GM21717 (cell line): ENCODE measurements around the gene RCOR2.

Experiments
- ATAC-seq: cut with Tn5 transposase; IDR thresholded peaks from one replicate; pipeline ENCODE4 v1.9.1; 2021; ENCODE audit warnings: mild to moderate bottlenecking, moderate library complexity; ENCODE audit not compliant: unreplicated experiment

RCOR2 gene

DNA sequence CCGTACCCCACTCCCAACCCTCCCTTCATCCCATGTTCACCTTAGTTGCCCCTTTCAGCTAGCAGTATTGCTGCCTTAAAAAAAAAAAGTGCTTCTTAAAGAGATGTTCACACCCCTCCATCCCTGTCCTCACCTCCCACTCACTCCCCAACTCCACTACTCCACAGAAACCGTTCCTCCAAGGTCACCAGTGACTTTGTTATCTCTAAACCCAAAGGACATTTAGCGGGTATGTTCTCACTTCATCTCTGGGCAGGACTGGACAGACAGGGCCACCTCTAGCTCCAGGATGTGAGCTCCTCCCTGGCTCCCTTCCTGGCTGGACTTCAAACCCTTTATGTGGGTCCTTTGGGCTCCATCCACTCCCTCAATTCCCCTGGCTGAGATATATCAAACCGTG is 6.4 kb upstream of the RCOR2 start:
- no peak for ATAC-seq

DNA sequence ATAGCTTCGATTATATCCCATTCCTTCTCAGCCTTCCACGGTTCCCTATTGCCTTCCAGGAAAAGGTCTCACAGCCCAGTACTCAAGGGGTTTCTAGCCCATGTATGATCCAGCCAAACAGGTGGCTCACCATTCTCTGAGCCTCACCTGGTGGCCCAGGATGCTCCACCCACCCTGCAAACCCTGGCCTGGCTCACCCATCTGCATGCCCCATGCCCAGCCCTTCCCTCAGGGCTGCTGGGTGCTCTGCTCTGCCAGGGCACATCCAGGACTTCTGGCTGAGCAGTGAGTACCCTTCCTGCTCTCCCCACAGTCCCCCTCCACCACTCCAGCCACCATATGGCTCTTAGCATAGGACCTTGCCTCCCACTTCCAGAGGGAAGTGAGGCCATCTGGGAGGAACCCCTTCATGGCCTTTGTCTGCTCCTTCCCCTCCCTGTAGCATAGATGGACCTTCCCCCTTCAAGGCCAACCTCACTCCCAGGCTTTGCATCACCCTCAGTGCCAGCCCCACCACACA is 5.8 kb upstream of the RCOR2 start:
- ATAC-seq: no peak

DNA sequence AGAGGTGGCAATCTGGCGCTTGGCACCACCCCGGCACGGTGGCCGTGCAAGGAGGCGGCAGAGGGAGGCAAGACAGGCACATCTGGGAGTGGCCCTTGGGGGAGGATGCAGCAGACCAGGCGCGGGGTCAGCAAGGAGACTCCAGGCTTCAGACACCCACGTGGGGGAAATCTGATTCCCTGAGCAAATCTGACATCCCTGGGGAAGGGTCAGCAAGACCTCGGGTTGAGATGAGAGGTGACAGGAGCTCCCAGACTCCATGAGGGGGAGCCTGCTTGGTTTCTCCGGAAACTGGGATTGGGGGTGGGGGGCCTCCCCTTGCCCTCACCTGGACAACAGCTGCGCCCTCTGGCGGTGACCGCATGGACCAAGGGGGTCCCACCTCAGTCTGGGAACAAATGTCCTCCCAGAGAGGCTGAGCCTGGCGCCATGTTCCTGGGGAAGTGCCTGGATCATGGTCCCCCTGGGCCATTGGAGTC is 4.0 kb upstream of the RCOR2 start:
- no peak for ATAC-seq

DNA sequence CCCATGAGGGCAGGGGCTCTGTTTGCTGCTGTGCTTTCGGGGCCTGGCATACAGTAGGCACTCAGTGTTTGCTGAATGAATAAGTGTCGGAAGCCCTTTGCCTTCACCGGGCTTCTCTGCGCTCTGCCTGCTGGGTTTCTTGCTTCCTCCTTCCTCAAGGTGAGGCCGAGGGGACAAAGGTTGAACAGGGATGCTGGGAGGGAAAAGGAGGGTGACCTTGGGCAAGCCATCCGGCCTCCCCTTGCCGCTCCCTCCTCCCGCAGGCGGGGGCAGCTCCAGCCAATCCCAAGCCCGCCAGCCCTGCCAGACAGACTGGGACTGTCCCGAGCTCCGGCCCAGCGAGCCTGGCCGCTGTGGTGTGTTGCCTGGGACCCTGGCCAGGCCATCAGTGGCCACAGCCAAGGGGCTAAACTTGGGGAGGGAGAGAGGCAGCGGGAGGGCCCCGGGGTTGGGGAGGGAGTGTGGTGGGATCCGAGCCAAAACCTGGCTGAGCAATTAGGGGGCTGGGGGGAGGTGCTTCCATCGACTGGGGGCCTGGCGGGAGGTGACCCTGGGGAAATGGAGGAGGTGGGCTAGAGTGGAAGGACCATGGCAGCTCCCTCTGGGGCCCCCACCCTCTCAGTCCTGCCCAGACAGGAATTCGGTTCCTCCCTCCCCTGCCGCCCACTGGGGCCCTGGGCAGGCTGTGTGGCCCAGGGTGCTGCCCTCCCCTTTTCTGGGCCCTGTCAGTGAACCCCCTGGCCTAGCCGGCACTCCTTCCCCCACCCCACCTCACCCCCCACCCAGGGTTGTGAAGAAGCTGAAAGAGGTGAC is 3.4 kb upstream of the RCOR2 start:
- no peak for ATAC-seq

DNA sequence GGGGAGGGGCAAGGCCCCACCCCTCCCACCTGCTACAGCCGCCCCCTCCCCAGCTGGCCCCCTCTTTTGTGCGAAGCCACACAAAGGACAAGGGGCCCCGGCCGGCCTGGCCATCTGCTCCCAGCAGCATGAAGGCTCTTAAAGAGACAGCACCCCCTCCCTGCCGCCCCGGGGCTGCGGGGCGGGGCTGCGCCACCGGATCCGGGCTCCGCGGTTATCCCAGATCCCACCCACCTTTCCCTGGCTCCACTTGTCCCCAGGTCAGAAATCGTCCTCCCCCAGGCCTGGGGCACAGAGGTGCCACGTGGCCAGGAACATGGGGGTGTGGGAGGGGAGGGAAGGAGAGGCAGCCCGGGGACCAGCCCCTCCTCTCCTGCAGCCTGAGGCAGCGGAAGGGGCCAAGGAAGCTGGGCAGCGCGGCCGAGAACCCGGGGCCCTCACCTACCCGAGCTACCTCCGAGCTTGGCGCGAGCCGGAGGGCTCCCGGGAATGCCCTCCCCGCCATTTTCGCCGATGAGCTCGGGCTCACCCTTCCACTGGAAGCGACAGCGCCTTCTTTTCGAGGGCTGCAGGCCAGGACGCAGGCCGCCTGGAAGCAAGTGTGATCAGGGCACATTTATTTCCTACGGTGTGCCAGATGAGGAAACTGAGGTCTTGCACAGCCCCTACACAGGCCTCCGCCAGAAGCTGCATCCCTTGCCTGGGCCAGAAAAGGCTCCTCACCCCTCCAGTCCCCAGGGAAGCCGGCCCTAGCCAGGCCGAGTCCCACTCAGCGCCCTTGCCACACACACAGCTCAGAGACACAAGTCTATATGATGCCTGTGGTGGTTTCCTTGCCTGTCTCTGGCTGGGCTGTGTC is 2.5 kb upstream of the RCOR2 start:
- no peak for ATAC-seq

DNA sequence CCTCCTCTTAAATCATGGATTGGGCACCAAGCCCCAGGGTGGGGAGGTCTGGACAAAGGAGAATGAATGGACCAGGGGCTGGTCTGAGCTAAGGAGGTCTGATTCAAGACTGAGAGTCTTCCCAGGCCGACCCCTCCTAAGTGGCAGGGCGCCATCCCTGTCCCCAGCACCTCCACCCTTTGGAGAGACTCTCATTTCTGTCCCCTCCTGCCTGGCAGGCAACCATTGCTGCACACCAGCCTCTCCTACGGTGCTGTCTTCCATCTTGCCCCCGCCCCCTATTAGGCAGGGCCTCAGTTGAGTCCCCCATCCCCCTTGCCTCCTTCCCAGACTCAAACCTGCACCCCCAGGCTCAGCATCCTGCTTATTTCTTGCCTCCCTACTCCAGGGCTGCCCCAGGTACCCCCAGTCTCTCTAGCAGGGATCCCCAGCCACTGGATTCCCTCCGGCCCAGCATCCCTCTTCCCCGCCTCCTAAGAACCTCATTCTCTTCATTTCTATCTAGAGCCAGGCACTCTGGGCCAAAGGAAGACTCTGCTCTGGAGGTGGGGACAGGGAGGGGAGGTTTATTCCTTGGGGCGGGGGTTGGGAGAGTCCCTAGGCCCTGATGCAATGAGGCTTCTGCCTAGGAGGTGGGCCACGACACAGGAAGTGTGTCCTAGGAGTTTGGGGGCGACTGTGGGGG is 1.7 kb upstream of the RCOR2 start:
- no peak for ATAC-seq

DNA sequence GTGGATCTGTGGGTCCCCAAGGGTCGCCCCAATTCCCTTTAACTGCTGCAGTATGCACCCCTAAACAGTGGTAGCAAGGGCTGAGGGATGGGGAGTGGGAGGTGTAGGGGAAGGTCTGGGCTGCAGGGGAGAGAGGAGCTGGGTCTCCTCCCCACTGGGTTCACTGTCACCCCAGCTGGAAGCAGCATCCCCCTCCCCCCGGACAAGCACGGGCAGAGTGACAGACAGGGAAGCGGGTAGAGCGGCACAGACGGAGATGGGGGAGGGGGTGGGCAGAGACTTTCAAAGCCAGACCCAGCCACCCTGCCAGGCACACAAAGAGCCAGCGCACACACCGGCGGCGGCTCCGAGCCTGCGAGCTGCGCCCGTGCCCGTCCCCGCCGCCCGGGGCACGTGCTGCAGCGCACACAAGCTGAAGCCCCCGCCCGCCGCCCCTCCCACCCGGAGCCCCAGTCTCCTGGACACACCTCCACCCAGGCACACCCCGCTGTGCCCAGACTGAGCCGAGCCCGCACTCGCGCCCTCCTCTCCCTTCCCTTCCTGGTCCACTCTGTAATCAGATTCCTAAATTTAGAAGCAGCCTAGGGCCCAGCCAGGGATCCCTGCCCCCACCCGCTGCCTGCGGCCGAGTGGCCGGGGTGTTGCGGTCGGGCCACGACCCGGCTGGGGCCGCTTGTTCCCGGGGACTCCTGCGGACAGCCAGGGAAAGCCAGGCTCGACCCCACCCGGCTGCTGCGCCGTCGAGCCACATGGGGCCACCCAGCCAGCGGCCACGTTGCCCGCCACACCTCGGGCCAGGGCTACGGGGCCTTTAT is 935 bp upstream of the RCOR2 start:
- ATAC-seq: no peak

DNA sequence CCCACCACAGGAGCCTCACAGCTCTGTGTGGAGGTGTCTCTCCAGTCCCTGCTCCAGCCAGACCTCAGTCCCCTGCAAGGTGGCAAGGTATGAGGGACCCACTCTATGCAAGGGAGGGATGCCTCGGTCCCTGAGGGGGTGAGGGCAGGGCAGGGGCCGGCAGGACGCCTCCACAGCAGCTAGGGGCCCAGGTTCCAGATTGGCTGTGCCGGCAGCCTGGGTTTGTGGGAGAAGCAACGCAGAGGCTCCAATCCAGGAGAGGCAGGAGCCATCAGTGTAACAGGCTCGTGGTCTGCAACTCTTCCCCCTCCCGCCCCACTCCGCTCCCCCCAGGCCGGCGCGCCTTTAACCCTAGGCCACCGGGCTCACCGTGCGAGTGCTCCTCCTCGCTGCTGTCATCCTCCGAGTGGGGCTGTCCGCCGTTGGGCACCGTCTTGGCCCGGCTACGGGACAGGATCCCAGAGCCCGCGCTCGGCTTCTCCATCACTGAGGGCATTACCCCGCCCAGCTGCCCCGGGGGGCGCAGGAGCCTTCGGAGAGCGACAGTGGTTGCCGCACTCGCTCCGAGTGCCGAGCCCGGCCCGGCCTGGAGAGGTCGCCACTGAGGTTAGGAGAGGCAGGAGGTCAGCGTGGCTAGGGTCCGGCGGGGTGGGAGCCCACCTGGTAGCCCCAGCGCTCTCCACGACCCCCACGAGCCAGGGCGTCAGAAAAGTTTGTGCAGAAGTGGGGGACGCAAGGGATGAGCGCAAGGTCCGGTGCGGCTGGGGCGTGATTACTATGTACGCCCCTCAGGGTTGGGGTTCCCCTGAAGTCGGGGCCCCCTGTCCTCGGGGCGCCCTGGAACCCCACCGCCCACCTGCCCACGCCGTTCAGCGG is 765 bp downstream of the RCOR2 start:
- no peak for ATAC-seq

DNA sequence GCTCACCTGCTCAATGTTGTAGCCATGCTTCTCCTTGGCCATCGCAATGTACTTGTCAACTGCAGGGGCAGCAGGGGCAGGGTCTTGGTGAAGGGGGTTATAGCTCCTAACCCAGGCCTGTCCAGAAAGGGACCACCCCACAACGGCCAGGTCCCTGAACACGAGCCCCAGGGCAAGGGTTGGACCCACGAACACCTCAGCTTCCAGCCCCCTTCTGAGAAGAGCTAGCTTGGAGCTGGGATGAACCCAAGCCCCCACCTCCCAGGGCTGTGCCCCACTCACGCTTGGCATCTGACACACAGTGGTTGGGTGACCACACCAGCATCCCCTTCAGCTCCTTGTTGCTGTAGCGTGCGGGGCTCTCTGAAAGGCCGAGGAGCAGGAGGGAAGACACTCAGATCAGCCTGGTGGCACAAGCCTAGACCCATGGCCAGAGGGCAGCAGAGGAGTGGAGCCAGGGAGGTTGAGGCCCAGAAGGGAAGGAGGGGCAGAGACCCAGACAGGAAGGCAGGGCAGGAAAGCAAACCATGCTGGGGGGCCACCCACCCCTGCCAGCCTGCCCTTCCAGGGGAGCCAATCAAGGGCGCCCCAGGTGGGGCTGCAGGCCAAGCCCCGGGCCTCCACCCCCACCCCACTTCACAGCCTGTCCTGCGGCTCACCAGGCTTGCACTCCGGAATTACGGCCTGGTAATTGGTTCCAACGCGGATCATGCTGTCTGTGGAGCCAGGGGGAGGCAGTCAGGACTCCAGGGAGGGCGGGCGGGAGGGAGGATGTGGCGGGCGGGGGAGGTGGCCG is 1.9 kb downstream of the RCOR2 start:
- ATAC-seq: no peak

DNA sequence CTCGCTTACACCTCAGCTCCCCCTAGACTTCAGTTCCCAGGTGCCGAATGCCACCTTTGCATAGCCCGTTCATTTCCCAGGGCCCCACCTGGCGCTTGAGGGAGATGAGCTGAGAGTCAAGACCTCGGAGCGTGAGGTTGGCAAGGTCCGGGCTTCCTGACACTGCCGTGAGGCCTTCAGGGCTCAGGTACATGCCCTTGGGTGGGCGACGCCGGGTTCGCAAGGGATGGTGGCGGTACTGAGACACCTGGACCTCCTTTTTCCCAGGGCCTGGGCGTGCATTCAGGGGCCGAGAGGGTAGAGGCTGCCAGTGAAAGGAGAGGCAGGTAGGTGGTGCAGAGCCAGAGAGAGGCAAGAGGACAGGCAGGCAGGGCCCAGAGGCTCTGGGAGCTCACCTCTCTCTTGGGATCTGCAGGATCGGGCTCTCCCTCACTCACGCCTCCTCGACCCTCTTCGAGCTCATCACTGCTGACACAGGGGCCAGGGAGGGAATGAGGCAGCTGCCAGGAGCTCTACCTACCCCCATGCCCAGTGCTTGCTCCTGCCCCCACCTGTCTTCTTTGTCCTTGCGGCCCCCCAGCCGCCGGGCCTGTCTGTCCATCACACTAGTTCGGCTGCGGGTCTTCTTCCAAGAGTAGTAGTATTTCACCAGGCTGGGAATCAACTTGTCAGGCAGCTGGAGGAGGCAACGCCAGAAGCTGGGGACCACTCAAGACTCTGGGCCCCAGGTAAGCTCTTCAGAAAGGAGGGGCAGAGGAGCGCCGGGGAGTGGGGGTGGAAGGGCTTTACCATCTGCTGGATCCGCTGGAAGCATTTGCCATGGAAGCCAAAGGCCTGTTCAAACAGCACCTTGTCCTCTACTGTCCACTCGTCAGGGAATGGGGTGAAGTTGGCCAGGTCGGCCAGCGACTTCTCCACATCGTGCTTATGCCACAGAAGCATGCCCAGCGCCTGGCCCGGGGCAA is 2.8 kb downstream of the RCOR2 start:
- ATAC-seq: no peak

DNA sequence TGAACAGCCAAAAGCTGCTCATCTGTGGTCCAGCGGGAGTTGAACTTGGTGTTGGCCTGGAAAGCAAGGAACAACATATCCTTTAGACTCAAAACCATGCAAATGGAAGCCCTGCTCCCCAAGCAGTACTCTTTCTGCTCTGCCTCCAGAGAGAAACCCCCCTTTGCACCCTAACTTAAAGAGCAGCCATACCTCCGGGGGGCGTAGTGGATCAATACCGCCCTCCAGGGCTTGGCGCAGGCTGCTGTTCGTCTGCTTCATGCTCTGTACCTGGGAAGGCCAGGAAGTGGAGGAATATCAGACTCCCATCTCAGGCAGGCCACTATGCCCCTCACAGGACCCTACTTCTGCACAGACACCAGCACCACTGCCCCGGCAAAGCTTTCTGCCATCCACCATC is 4.3 kb downstream of the RCOR2 start:
- ATAC-seq: no peak

DNA sequence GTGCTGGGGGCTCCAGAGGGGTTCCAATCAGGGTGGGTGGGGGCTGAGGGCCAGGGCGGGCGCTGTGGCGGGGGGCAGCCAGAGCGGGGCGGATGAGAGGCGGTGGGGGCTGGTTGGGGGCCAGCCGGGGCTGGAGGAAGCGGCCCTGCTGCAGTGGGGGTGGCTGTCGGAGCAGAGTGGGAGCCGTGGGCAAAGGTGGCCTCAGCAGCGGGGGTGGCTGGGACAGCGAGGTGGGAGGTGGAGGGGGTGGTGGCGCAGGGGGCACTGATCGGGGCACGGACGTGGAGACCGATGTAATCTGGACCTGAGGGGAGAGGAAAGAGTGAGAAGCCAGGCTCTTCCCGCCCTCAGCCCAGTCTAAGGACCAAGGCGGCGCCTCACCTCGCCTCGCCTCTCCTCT is 5.1 kb downstream of the RCOR2 start:
- ATAC-seq: no peak

DNA sequence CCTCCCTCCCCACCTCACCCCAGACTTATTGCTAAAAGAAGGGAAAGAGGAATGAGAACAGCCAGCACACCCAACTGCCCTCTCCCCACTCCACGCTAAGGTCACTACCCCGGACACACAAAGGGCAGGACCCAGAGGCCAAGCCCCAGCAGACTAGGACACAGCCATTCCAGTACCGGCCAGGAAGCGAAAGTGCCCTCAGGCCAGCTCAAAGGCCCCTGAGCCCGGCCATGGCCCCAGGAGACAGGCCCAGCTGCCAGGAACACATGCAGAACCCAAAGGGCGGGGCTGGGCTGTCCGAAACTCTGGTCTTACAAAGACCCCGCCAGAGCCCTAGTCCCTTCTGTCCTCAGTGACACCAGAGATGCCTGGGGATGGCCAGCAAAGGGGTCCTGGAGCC is 5.5 kb downstream of the RCOR2 start:
- ATAC-seq: no peak

DNA sequence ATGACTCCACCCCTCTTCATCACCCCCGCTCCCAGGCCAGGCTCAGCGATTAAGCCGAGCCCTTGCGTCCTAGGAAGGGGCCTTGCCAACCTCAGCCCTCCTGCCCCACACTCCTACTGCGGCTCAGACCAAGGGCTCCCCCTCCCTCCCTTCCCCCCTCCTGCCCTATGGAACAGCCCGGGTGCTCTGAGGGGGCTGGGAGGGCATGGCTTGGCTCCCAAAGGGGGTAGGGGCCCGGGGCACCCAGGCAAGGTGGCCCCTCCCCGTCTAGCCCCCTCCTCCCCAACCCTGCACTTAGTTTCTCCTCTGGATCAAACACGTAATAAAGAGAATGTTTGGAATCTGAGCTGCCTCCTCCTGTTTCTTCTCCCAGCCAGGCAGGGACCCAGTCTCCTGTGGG is 6.3 kb downstream of the RCOR2 start:
- ATAC-seq: no peak

DNA sequence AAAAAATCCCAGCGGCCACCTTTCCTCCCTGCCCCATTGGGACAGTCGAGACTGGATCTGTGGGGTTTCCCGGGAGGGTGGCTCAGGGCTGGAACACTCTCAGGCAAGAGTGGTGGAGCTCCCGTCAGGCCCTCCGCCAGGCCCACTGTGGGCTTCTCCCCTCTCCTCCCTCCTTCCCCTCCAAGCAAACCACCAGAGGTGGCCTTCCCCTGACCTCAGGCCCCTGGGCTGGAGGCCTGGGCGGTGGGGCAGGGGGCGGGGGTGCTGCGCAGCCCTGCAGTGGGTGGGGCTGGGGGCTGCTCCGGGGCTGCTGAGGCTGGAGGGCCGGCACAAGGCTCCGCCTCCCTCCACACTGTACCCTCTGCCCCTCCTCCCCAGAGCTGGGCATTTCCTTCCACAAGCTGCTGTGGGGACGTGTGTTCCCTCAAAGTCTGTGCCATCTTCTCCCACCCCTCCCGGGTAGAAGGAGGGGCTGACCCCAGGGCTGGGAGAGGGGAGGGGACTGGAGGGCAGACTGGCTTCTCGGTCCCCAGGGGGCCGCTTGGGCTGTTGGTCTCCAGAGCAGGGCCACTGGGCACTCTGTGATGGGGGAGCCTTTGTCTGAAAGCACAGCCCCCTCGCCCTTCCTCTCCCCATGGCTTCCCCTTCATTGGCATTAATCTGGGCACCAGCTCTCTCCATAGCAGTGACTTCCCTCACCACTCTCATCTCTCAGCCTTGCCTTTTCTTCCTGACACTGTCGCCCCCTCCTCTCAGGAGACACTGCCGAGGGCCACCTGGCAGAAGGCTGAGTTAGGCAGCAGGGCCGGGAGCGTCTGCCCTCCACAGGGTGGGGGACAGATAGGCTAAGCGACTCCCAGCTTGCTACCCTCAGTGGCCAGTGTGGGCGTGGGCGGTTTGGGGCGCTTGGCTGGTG is 7.1 kb downstream of the RCOR2 start:
- ATAC-seq: no peak

DNA sequence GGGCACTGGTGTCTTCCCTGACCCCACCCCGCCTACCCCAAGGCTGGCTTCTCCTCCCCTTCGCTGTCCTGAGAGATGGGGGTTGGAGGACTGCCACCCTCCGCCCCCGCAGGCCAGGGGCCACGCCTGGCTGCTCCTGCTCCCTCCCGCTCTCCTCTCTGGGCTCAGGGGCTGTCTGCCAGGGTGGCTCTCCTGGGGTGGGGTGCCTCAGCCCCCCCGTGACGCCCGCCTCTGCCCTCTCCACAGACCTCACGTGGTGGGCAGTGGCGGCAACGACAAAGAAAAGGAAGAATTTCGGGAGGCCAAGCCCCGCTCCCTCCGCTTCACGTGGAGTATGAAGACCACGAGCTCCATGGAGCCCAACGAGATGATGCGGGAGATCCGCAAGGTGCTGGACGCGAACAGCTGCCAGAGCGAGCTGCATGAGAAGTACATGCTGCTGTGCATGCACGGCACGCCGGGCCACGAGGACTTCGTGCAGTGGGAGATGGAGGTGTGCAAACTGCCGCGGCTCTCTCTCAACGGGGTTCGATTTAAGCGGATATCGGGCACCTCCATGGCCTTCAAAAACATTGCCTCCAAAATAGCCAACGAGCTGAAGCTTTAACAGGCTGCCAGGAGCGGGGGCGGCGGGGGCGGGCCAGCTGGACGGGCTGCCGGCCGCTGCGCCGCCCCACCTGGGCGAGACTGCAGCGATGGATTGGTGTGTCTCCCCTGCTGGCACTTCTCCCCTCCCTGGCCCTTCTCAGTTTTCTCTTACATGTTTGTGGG is 8.1 kb downstream of the RCOR2 start:
- ATAC-seq: no peak
